GDM1 (cell line): ENCODE results near the gene LRRC8B.

Source experiments
- DNase-seq: peaks from one replicate; lab custom pipeline; 2025; lab: John Stamatoyannopoulos, UW

The LRRC8B gene

GRCh38 chr1:89633800-89634625 lies 109.4 kb downstream of the LRRC8B start:
- no peak for DNase-seq

- no peak for DNase-seq
Measured at GRCh38 chr1:89635825-89636815, 111.5 kb downstream of the LRRC8B start.

DNA sequence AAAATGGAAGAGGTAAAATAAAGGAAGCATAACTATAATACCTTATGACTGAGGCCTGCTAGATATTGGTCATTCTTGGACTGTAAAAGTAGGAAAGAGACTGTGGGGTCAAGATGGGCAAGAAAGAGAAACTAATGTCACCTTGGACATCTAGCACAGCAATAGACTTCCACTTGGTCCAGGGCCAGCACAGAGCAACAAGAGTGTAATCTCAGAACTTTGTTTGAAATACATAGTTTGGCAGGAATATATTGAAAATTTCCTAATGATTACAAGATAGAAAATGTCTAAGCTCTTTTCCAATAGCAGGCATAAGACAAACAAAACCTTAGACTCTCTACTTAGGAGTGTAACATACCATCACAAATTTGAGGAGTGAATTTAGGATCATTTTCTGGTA lies 112.9 kb downstream of the LRRC8B start:
- no peak for DNase-seq

DNA sequence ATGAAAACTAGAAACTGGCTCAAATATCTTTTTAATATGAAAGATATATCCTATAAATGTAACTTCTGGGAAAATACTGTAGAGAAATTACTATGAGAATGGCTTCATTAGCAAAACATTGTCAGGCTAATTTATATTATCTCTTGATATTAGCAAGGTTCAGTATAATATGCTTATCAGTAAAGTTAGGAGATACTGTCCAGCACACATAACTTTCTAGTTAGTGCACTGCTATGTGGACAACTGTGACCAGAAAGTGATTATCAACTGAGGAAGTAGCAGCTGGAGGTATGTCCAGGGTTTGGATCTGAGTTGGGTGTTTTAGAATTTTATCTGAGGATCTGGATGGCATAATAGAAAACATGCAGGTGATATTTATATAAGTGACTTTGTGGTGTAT lies 115.8 kb downstream of the LRRC8B start:
- no peak for DNase-seq

- DNase-seq, result no peak
Measured at GRCh38 chr1:89641781-89642180, 117.2 kb downstream of the LRRC8B start.

DNA sequence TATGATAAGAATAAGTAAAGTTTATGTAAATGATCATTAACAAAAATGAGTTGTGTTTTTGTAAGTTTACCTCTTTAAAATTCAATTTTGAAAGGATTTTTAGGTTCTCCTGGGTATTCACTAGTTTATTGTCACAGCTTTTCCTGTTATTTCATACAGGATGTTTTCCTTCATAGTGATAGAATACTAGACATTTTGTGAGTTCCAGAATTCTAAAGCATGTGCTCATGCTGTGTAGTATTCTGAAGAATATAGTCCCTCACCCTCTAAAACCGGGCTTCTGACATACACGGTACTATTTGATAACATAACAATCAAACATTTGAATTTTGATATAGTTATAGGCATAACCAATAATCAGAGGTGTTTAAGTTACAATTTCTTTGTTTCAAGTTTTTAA lies 118.9 kb downstream of the LRRC8B start:
- DNase-seq, result no peak

- DNase-seq, result no peak
Measured at GRCh38 chr1:89644119-89644814, 119.6 kb downstream of the LRRC8B start.

GRCh38 chr1:89646259-89646658 lies 121.6 kb downstream of the LRRC8B start:
- DNase-seq, result no peak
